Keratinocyte (primary cell): ENCODE results near the gene THG1L. TPM values are rescaled to one million over a fixed set of nuclear protein-coding genes. Genes with fewer than 3 reads are reported as not detected.
"Not testable (repeated sequence)": the region's sequence is repeated elsewhere in the genome, so short reads cannot be mapped to it uniquely, and the experiment has no call there.

Experiments
- DNase-seq: peaks from one replicate; pipeline ENCODE4 v3.0.0-alpha.2; 2011; ENCODE audit warnings: low read depth, missing footprints, low spot score
- FAIRE-seq: peaks from 2 replicates; lab custom pipeline; 2011; peaks lifted over from hg19 to GRCh38; lab: Jason Lieb, UNC
- H2AFZ ChIP-seq: 2 replicates; pipeline ENCODE4 v1.6.0; 2012; ENCODE audit warnings: low read length, control low read depth, inconsistent platforms; ENCODE audit not compliant: control insufficient read depth
- H3K27ac ChIP-seq: 2 replicates; pipeline ENCODE4 v1.5.1; 2011; ENCODE audit warnings: low read length; ENCODE audit not compliant: control insufficient read depth, insufficient read depth
- H3K27me3 ChIP-seq: 3 replicates; pipeline ENCODE4 v1.6.0; 2011; ENCODE audit warnings: low read length; ENCODE audit not compliant: control insufficient read depth, insufficient read depth; ENCODE audit errors: extremely low read depth
- H3K36me3 ChIP-seq, 2 experiments: 2 replicates in 1 of 2; 3 replicates in 1 of 2; pipeline ENCODE4 v1.5.1; 2011; ENCODE audit warnings: low read length in 2 of 2, mild to moderate bottlenecking in 1 of 2; ENCODE audit not compliant: control insufficient read depth in 2 of 2, insufficient read depth in 2 of 2; ENCODE audit errors: extremely low read depth in 1 of 2
- H3K4me1 ChIP-seq: 3 replicates; pipeline ENCODE4 v1.5.1; 2011; ENCODE audit warnings: low read length; ENCODE audit not compliant: control insufficient read depth, insufficient read depth; ENCODE audit errors: extremely low read depth
- H3K4me2 ChIP-seq: 3 replicates; pipeline ENCODE4 v1.6.0; 2011; ENCODE audit warnings: low read depth, low read length; ENCODE audit not compliant: control insufficient read depth, insufficient read depth; ENCODE audit errors: extremely low read depth
- H3K4me3 ChIP-seq, 3 experiments: fragments of 200-600 bp in 1 of 3; sonication (generic) in 1 of 3; 2 replicates in 2 of 3; 3 replicates in 1 of 3; pipeline ENCODE4 v1.5.1; 2011 to 2016; ENCODE audit warnings: low read length in 3 of 3, mild to moderate bottlenecking in 3 of 3, control low read depth in 2 of 3, inconsistent platforms in 1 of 3, low read depth in 1 of 3, mixed read lengths in 1 of 3, mixed run types in 1 of 3, moderate library complexity in 1 of 3; ENCODE audit not compliant: control insufficient read depth in 2 of 3, insufficient read depth in 2 of 3; ENCODE audit errors: extremely low read depth in 1 of 3
- H3K79me2 ChIP-seq: 2 replicates; pipeline ENCODE4 v1.6.0; 2012; ENCODE audit warnings: low read length; ENCODE audit not compliant: control insufficient read depth, insufficient read depth
- H3K9ac ChIP-seq: 3 replicates; pipeline ENCODE4 v1.6.0; 2011; ENCODE audit warnings: low read length; ENCODE audit not compliant: control insufficient read depth, insufficient read depth; ENCODE audit errors: extremely low read depth
- H3K9me1 ChIP-seq: 3 replicates; pipeline ENCODE4 v1.6.0; 2011; ENCODE audit warnings: low read length; ENCODE audit not compliant: control insufficient read depth, insufficient read depth; ENCODE audit errors: extremely low read depth
- H3K9me3 ChIP-seq: 2 replicates; pipeline ENCODE4 v1.5.1; 2012; ENCODE audit warnings: low read depth, low read length; ENCODE audit not compliant: control insufficient read depth
- H4K20me1 ChIP-seq: 3 replicates; pipeline ENCODE4 v1.6.0; 2011; ENCODE audit warnings: low read length; ENCODE audit not compliant: control insufficient read depth, insufficient read depth; ENCODE audit errors: extremely low read depth
- EZH2 ChIP-seq: IDR thresholded peaks from one replicate; pipeline ENCODE4 v1.6.1; 2012; ENCODE audit warnings: inconsistent platforms, mild to moderate bottlenecking, low read length, moderate library complexity
- dilution Hi-C: fragments of 300-500 bp; cut with MboI; formaldehyde crosslinking; loops from one replicate; pipeline ENCODE4 v1.7.0; 2020; ENCODE audit warnings: low sequenced_read_pairs; ENCODE audit not compliant: extremely low pct_ligation_motif_present
- polyA minus RNA-seq, 3 experiments: library from RNA; depleted of rRNA, polyadenylated mRNA; stranded (reverse); fragments of >200 nt; gene quantifications; 1 replicate in 1 of 3; 2 replicates in 1 of 3; 3 replicates in 1 of 3; pipeline ENCODE4 v1.2.3, GENCODE V29; 2011
- polyA plus RNA-seq, 5 experiments: library from polyadenylated mRNA; depleted of rRNA in 3 of 5; stranded (reverse) in 3 of 5; stranded (forward) in 1 of 5; unstranded in 1 of 5; fragments of >200 nt; gene quantifications; 1 replicate in 1 of 5; 2 replicates in 3 of 5; 3 replicates in 1 of 5; pipeline versions ENCODE4 v1.2.1 to v1.2.3, GENCODE V29; 2011 to 2012; ENCODE audit warnings: missing spikeins in 2 of 5, low read depth in 1 of 5, low replicate concordance in 1 of 5
- TF ChIP-seq, protein P1 (sequence below), 3 experiments: IDR thresholded peaks in 1 of 3; conservative IDR thresholded peaks in 1 of 3; optimal IDR thresholded peaks in 1 of 3; 2 replicates in 2 of 3; 3 replicates in 1 of 3; pipeline versions ENCODE3 to v1.5.1; 2011; ENCODE audit warnings: low read length in 3 of 3, mild to moderate bottlenecking in 3 of 3, moderate library complexity in 2 of 3, control low read depth in 1 of 3, inconsistent platforms in 1 of 3; ENCODE audit not compliant: insufficient read depth in 2 of 3; ENCODE audit errors: extremely low read depth in 1 of 3

The THG1L gene
- polyA plus RNA-seq, result 15.9 to 23.4 TPM (median 18.4 TPM) in 3 replicates
- 26.0 TPM for polyA plus RNA-seq (2011; ENCODE audit: low read depth)
- 16.7 and 20.3 TPM in 2 replicates for polyA plus RNA-seq (2011; cell fraction: cytosol; rRNA removed)
- polyA plus RNA-seq (2011; cell fraction: nucleus; rRNA removed), result 14.7 and 15.4 TPM in 2 replicates
- 14.9 and 19.2 TPM in 2 replicates for polyA plus RNA-seq (2012; ENCODE audit: low replicate concordance)
- 11.2 to 27.0 TPM (median 13.5 TPM) in 3 replicates for polyA minus RNA-seq
- polyA minus RNA-seq (2011; cell fraction: cytosol; rRNA and poly(A)+ RNA removed), result 18.8 TPM
- polyA minus RNA-seq (2011; cell fraction: nucleus; rRNA and poly(A)+ RNA removed), result 6.0 and 8.8 TPM in 2 replicates

GRCh38 chr5:157731272-157732129, at the start of gene THG1L:
Gene THG1L (plus strand): TSS chr5:157731420. CDS start chr5:157731441, 21 bp downstream.
- DNase-seq (peak; percentile 85), FAIRE-seq (peak; percentile 83)
- Histone ChIP-seq H3K27ac (peak within 1 kb of the TSS; percentile 89), H3K79me2 (peaks cover 2% of the 10 kb centered on the region), H2AFZ (peak within 1 kb of the TSS; percentile 100), H3K27me3 (no peaks in the 10 kb centered on the region), H3K9ac (peak within 1 kb of the TSS; percentile 91), H3K9me3 (no peaks in the 10 kb centered on the region), H3K9me1 (no peaks in the 10 kb centered on the region), H4K20me1 (no peaks in the 10 kb centered on the region), H3K4me2 (peak within 1 kb of the TSS; percentile 59), H3K36me3 (peaks cover 3 to 8% of the 10 kb centered on the region in 2 experiments), H3K4me1 (peaks cover 4% of the 10 kb centered on the region), H3K4me3 (peak within 1 kb of the TSS; percentile 50 to 93 (median 72))
- dilution Hi-C loops, result no loop called here
- TF ChIP-seq EZH2, result no peak
- TF ChIP-seq, protein P1, sequence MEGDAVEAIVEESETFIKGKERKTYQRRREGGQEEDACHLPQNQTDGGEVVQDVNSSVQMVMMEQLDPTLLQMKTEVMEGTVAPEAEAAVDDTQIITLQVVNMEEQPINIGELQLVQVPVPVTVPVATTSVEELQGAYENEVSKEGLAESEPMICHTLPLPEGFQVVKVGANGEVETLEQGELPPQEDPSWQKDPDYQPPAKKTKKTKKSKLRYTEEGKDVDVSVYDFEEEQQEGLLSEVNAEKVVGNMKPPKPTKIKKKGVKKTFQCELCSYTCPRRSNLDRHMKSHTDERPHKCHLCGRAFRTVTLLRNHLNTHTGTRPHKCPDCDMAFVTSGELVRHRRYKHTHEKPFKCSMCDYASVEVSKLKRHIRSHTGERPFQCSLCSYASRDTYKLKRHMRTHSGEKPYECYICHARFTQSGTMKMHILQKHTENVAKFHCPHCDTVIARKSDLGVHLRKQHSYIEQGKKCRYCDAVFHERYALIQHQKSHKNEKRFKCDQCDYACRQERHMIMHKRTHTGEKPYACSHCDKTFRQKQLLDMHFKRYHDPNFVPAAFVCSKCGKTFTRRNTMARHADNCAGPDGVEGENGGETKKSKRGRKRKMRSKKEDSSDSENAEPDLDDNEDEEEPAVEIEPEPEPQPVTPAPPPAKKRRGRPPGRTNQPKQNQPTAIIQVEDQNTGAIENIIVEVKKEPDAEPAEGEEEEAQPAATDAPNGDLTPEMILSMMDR (optimal IDR thresholded peaks at IDR 0.05 in 1 of 3, IDR thresholded peaks at IDR 0.05 in 1 of 3, conservative IDR thresholded peaks at IDR 0.05 in 1 of 3; ENCODE audit: extremely low read depth in 1 of 3, insufficient read depth in 2 of 3, low read length in 3 of 3), result no peak

DNA sequence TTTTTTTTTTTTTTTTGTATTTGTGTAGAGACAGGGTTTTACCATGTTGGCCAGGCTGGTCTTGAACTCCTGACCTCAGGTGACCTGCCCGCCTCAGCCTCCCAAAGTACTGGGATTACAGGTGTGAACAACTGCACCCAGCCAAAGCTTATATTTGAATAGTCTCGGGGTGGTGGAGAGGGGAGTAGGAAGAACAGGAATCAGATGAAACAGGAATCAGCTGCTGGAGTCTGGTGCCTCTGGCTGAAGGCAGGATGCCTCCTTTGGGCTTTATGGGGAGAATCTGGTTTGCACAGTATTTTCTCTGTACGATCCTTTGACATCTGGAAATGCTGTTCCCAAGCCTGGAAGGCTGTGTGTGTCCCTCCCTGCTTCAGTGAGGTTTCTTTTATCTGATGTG, 49.0 kb upstream of the THG1L start:
- H3K27me3 ChIP-seq, result no peaks in the 10 kb centered on the region
- H3K9ac ChIP-seq, result no peak overlapping the region
- H3K36me3 ChIP-seq, result no peaks in the 10 kb centered on the region
- dilution Hi-C loops, result no loop called here
- no peak overlapping the region for H3K27ac ChIP-seq
- no peaks in the 10 kb centered on the region for H3K79me2 ChIP-seq
- H3K9me3 ChIP-seq, result no peaks in the 10 kb centered on the region
- TF ChIP-seq, protein P1 (optimal IDR thresholded peaks at IDR 0.05 in 1 of 3, IDR thresholded peaks at IDR 0.05 in 1 of 3, conservative IDR thresholded peaks at IDR 0.05 in 1 of 3; ENCODE audit: extremely low read depth in 1 of 3, insufficient read depth in 2 of 3, low read length in 3 of 3), result no peak
- no peak for TF ChIP-seq EZH2
- DNase-seq, result no peak
- H4K20me1 ChIP-seq, result no peaks in the 10 kb centered on the region
- no peaks in the 10 kb centered on the region for H3K4me1 ChIP-seq
- H3K4me2 ChIP-seq, result no peak overlapping the region
- H3K9me1 ChIP-seq, result no peaks in the 10 kb centered on the region
- H2AFZ ChIP-seq, result no peak overlapping the region
- no peak overlapping the region for H3K4me3 ChIP-seq
- FAIRE-seq, result no peak

- H3K4me3 ChIP-seq, H4K20me1 ChIP-seq, DNase-seq, H3K79me2 ChIP-seq, H3K27me3 ChIP-seq, H3K27ac ChIP-seq, FAIRE-seq, H3K4me1 ChIP-seq, H3K36me3 ChIP-seq, dilution Hi-C loops, H3K9me1 ChIP-seq, H2AFZ ChIP-seq, H3K4me2 ChIP-seq, H3K9ac ChIP-seq, H3K9me3 ChIP-seq: not testable (repeated sequence)
Observed at GRCh38 chr5:157686276-157687197, 44.7 kb upstream of the THG1L start.
